Measurements from ENCODE around the gene NVL.
"Not testable (repeated sequence)": the region's sequence is repeated elsewhere in the genome, so short reads cannot be mapped to it uniquely, and the experiment has no call there.

Gene NVL

GRCh38 chr1:224329842-224330753 lies at the start of gene NVL:
NVL (minus strand) TSS chr1:224330172; CDS start chr1:224330127, 45 bp downstream.
- peak; percentile 94 for FAIRE-seq

- FAIRE-seq, result no peak
These were observed 49.1 kb upstream of the NVL start for GRCh38 chr1:224378855-224379631.

GRCh38 chr1:224377676-224378006 lies 47.7 kb upstream of the NVL start:
- FAIRE-seq, result no peak

- FAIRE-seq, result no peak
These were observed 45.1 kb upstream of the NVL start for GRCh38 chr1:224375059-224375458.

- no peak for FAIRE-seq
These were observed 43.1 kb upstream of the NVL start for GRCh38 chr1:224373008-224373590.

GRCh38 chr1:224368409-224368808 lies 38.4 kb upstream of the NVL start:
- no peak for FAIRE-seq

GRCh38 chr1:224359207-224359606 lies 29.2 kb upstream of the NVL start:
- no peak for FAIRE-seq

DNA sequence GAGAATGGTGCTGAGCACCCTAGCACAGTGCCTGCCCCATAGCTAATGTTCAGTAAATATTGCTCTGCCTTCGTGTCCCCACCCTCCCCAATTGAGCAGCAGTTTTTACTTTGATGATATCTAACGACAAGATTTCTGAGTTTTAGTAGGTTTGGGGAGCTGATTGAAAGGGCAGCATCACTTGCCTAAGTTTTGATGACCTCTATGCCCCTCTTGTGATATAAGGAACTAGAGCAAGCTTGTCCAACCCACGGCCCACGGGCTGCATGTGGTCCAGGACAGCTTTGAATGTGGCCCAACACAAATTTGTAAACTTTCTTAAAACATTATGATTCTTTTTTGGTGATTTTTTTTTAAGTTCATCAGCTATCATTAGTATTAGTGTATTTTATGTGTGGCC lies 28.3 kb upstream of the NVL start:
- FAIRE-seq, result no peak

DNA sequence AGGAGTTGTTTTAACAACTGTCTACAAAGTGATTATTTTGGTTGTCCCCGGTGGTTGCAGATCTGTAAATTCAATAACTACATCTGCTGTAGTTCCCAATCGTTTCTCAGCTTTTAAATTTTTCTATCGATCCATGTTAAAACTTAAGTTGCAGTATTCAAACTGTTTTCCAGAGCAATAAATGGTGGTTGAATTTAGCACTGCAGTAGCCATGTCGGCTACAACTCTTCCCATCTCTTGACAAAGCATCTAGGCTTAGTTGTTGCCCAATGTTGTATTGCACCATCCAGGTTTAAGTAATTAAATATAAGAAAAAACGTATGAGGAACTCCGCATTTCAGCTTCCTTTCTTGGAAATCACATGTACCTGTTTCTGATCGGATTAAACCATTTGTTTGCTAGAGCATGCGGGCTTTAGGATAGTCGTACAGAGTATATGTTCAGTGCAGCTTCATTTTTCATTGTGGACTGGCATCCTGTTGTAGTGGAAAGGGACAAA lies 27.7 kb upstream of the NVL start:
- FAIRE-seq, result no peak

DNA sequence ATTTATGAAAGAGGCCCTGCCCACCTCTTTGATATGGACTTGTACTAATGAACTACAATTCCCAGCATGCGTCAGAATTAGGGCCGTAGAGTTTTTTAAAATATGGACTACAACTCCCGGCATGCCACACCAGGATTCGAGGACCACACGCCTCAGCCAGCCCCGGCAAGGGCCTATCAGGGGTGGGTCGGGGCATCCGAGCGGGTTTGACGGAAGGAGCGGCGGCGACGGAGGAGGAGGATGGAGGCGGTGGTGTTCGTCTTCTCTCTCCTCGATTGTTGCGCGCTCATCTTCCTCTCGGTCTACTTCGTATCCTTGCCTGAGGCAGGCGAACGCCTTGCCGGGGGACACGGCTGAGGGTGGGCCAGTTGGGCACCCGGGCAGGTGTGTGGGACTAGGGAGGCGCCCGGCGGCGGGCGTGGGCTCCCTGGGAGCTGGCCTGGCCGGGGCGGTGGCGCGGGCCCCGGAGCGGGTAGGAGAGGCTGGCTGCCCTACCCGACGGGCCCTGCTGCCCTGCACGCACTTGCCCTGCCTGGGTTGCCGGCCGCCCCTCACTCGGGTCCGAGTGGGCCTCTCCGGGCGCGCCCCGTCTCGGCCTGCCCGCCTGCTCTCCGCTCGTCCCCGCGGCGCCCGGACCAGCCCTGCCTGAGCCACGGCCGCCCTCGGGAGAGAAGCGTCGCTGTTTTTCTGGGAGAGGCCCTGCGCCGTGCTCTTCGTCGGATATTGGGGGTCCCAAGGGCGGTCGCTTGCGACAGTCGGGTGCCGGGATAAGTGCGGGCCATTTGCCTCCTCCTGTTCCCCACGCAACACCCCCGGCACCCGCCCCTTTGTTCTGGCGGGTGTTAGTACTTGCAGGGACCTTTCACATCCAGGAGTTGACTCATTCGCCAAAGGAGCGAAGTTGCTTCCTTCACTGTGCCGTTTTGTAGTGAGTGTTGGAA lies 27.0 kb upstream of the NVL start, which contains the start of gene CNIH4:
Gene CNIH4 (plus strand): TSS at position 195 of the 941 bp plus-strand sequence. CDS start 46 bp downstream, at position 241.
- peak; percentile 95 for FAIRE-seq

GRCh38 chr1:224353975-224354925 lies 24.3 kb upstream of the NVL start:
- no peak for FAIRE-seq

DNA sequence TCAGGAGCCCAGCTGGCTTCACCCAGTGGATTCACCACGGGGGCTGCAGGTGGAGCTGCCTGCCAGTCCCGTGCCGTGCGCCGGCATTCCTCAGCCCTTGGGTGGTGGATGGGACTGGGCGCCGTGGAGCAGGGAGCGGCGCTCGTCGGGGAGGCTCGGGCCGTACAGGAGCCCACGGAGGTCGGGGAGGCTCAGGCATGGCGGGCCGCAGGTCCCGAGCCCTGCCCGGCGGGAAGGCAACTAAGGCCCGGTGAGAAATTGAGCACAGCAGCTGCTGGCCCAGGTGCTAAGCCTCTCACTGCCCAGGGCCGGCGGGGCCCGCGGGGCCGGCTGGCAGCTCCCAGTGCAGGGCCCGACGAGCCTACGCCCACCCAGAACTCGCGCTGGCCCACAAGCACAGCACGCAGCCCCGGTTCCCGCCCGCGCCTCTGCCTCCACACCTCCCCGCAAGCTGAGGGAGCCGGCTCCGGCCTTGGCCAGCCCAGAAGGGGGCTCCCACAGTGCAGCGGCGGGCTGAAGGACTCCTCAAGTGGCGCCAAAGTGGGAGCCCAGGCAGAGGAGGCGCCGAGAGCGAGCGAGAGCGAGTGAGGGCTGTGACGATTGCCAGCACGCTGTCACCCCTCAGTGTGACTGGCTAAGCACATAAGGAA lies 22.6 kb upstream of the NVL start:
- not testable (repeated sequence) for FAIRE-seq

- not testable (repeated sequence) for FAIRE-seq
These were observed 19.7 kb upstream of the NVL start for GRCh38 chr1:224349716-224350115.

GRCh38 chr1:224348137-224348536 lies 18.2 kb upstream of the NVL start:
- FAIRE-seq, result no peak

- FAIRE-seq, result no peak
These were observed 13.7 kb upstream of the NVL start for GRCh38 chr1:224343679-224344078.

DNA sequence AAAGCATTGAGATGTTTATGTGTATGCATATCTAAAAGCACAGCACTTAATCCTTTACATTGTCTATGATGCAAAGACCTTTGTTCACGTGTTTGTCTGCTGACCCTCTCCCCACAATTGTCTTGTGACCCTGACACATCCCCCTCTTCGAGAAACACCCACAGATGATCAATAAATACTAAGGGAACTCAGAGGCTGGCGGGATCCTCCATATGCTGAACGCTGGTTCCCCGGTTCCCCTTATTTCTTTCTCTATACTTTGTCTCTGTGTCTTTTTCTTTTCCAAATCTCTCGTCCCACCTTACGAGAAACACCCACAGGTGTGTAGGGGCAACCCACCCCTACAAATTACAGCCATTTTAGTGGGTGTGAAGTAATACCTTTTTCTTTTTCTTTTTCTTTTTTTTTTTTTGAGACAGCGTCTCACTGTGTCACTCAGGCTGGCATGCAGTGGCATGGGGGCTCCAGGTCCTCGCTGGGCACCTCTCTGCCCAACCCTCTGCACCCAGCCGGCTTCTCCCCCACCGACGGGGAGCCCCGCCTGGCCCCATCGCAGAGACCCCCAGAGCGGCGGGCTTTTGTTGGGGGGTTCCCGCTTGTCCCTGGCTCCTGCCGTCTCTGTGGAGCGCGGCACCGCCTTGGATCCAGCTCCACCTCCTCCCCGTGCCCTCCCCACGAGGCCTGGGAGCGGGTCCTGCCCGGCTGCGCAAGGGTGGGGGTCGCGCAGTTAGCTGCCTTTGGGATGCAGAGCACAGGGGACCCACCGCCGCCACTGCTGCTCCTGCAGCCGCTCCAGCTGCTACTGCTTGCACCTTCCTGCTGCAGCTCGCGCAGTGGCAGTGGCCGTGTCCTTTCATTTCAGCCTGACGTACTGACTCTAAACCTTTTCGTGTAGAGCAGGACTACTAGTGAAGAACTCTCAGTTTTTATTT lies 10.7 kb upstream of the NVL start:
- FAIRE-seq, result not testable (repeated sequence)

- FAIRE-seq, result no peak
These were observed 9.6 kb upstream of the NVL start for GRCh38 chr1:224339442-224340033.

GRCh38 chr1:224338150-224338838 lies 8.3 kb upstream of the NVL start:
- FAIRE-seq, result no peak
